H9 (cell line): ENCODE measurements around the gene ASCC3. TPM values are rescaled to one million over a fixed set of nuclear protein-coding genes. Genes with fewer than 3 reads are reported as not detected.

Source experiments
- DNase-seq: peaks from one replicate; pipeline ENCODE4 v3.0.0-alpha.2; 2017
- H2AFZ ChIP-seq: one replicate; pipeline ENCODE4 v1.6.1; 2013; ENCODE audit warnings: mild to moderate bottlenecking, low read length, control low read depth, moderate library complexity
- H2AK5ac ChIP-seq: 2 replicates; pipeline ENCODE4 v1.6.1; 2013; ENCODE audit warnings: low read length, control low read depth, mixed read lengths; ENCODE audit not compliant: insufficient read length
- H2BK120ac ChIP-seq: one replicate; pipeline ENCODE4 v1.6.1; 2013; ENCODE audit warnings: low read depth, mild to moderate bottlenecking, low read length, control low read depth, inconsistent platforms; ENCODE audit not compliant: poor library complexity, severe bottlenecking
- H2BK12ac ChIP-seq: 2 replicates; pipeline ENCODE4 v1.6.1; 2013; ENCODE audit warnings: low read length, control low read depth, mixed read lengths, low read depth; ENCODE audit not compliant: insufficient read length
- H2BK15ac ChIP-seq: 2 replicates; pipeline ENCODE4 v1.6.1; 2013; ENCODE audit warnings: low read depth, low read length, control low read depth
- H2BK20ac ChIP-seq: one replicate; pipeline ENCODE4 v1.6.1; 2013; ENCODE audit warnings: low read depth, mild to moderate bottlenecking, low read length, control low read depth, inconsistent platforms; ENCODE audit not compliant: poor library complexity, severe bottlenecking
- H2BK5ac ChIP-seq: 2 replicates; pipeline ENCODE4 v1.6.1; 2013; ENCODE audit warnings: low read length, control low read depth, mixed read lengths; ENCODE audit not compliant: insufficient read length
- H3K14ac ChIP-seq: 2 replicates; pipeline ENCODE4 v1.6.1; 2013; ENCODE audit warnings: low read length, control low read depth; ENCODE audit not compliant: insufficient read depth
- H3K18ac ChIP-seq: 2 replicates; pipeline ENCODE4 v1.6.1; 2013; ENCODE audit warnings: low read depth, mild to moderate bottlenecking, mixed read lengths, low read length, control low read depth; ENCODE audit not compliant: insufficient read length
- H3K23ac ChIP-seq: 2 replicates; pipeline ENCODE4 v1.6.1; 2013; ENCODE audit warnings: low read length, control low read depth, mixed read lengths, low read depth; ENCODE audit not compliant: insufficient read length
- H3K23me2 ChIP-seq: 2 replicates; pipeline ENCODE4 v1.6.1; 2013; ENCODE audit warnings: low read depth, mild to moderate bottlenecking, mixed read lengths, low read length, control low read depth; ENCODE audit not compliant: insufficient read length, poor library complexity, severe bottlenecking
- H3K27ac ChIP-seq: 2 replicates; pipeline ENCODE4 v1.5.1; 2013; ENCODE audit warnings: low read length, control low read depth, mixed read lengths, low read depth; ENCODE audit not compliant: insufficient read length
- H3K27me3 ChIP-seq: 2 replicates; pipeline ENCODE4 v1.6.1; 2013; ENCODE audit warnings: low read length, control low read depth, inconsistent platforms; ENCODE audit not compliant: insufficient read depth
- H3K4ac ChIP-seq: 2 replicates; pipeline ENCODE4 v1.6.1; 2013; ENCODE audit warnings: low read depth, mild to moderate bottlenecking, control low read depth, inconsistent platforms, low read length, moderate library complexity
- H3K4me1 ChIP-seq: 2 replicates; pipeline ENCODE4 v1.6.1; 2013; ENCODE audit warnings: low read length, control low read depth, inconsistent platforms; ENCODE audit not compliant: insufficient read depth
- H3K4me2 ChIP-seq: 2 replicates; pipeline ENCODE4 v1.6.1; 2013; ENCODE audit warnings: low read length, control low read depth, mixed read lengths; ENCODE audit not compliant: insufficient read length, insufficient read depth
- H3K56ac ChIP-seq: 2 replicates; pipeline ENCODE4 v1.6.1; 2013; ENCODE audit warnings: low read depth, mild to moderate bottlenecking, mixed read lengths, low read length, control low read depth; ENCODE audit not compliant: insufficient read length
- H3K79me1 ChIP-seq: 2 replicates; pipeline ENCODE4 v1.6.1; 2013; ENCODE audit warnings: low read depth, mild to moderate bottlenecking, moderate library complexity, low read length, control low read depth, inconsistent platforms; ENCODE audit not compliant: insufficient read depth, poor library complexity, severe bottlenecking
- H3K79me2 ChIP-seq: 2 replicates; pipeline ENCODE4 v1.6.1; 2013; ENCODE audit warnings: low read length, control low read depth, inconsistent platforms; ENCODE audit not compliant: insufficient read depth
- H3K9ac ChIP-seq: 2 replicates; pipeline ENCODE4 v1.6.1; 2013; ENCODE audit warnings: low read length, control low read depth, mixed read lengths; ENCODE audit not compliant: insufficient read length; ENCODE audit errors: extremely low read depth
- H3K9me3 ChIP-seq: one replicate; pipeline ENCODE4 v1.6.1; 2013; ENCODE audit warnings: low read depth, low read length, inconsistent platforms; ENCODE audit not compliant: control insufficient read depth
- H3T11ph ChIP-seq: one replicate; pipeline ENCODE4 v1.6.1; 2013; ENCODE audit warnings: mild to moderate bottlenecking, low read length, control low read depth, inconsistent platforms
- H4K20me1 ChIP-seq: one replicate; pipeline ENCODE4 v1.6.1; 2013; ENCODE audit not compliant: control insufficient read depth, insufficient read length, insufficient read depth
- H4K5ac ChIP-seq: 2 replicates; pipeline ENCODE4 v1.6.1; 2013; ENCODE audit warnings: low read depth, mild to moderate bottlenecking, mixed read lengths, low read length, control low read depth; ENCODE audit not compliant: insufficient read length
- H4K8ac ChIP-seq: replicated peaks from 2 replicates; pipeline ENCODE4 v1.6.1; 2013; ENCODE audit warnings: low read length, control low read depth, mixed read lengths, low read depth; ENCODE audit not compliant: insufficient read length
- H4K91ac ChIP-seq: 2 replicates; pipeline ENCODE4 v1.6.1; 2013; ENCODE audit warnings: low read depth, mild to moderate bottlenecking, moderate library complexity, mixed read lengths, low read length, control low read depth; ENCODE audit not compliant: insufficient read length
- H3K27ac Mint-ChIP-seq, 3 experiments: 2 replicates in 2 of 3; 3 replicates in 1 of 3; pipeline ENCODE4 v1.8.0; 2020 to 2021; ENCODE audit warnings: mixed read lengths in 3 of 3, mild to moderate bottlenecking in 1 of 3, moderate library complexity in 1 of 3
- H3K27me3 Mint-ChIP-seq: 2 replicates; pipeline ENCODE4 v1.8.0; 2021; ENCODE audit warnings: low read depth, mild to moderate bottlenecking, moderate library complexity, mixed read lengths
- H3K36me3 Mint-ChIP-seq, 3 experiments: 2 replicates in 2 of 3; 3 replicates in 1 of 3; pipeline ENCODE4 v1.8.0; 2020 to 2021; ENCODE audit warnings: low read depth in 3 of 3, mixed read lengths in 3 of 3; ENCODE audit not compliant: insufficient read depth in 1 of 3
- H3K4me1 Mint-ChIP-seq, 2 experiments: 2 replicates each; pipeline ENCODE4 v1.8.0; 2020; ENCODE audit warnings: mixed read lengths in 2 of 2
- H3K4me3 Mint-ChIP-seq, 2 experiments: 2 replicates in 1 of 2; 3 replicates in 1 of 2; pipeline ENCODE4 v1.8.0; 2020 to 2021; ENCODE audit warnings: mild to moderate bottlenecking in 2 of 2, mixed read lengths in 2 of 2, moderate library complexity in 1 of 2
- H3K9me3 Mint-ChIP-seq, 2 experiments: 2 replicates in 1 of 2; 3 replicates in 1 of 2; pipeline ENCODE4 v1.8.0; 2020; ENCODE audit warnings: mild to moderate bottlenecking in 2 of 2, mixed read lengths in 2 of 2, moderate library complexity in 1 of 2
- WGBS: extraction: QIAGEN DNeasy Blood & Tissue Kit; methylation state at CpG from one replicate; pipeline ENCODE4 v1.1.7; 2013; ENCODE audit warnings: missing lambda C conversion rate, low lambda C conversion rate, mixed read lengths; ENCODE audit not compliant: insufficient read length; ENCODE audit errors: extremely low coverage; 5-methylcytosine and 5-hydroxymethylcytosine counted together
- total RNA-seq: library from RNA; stranded (reverse); gene quantifications from 2 replicates; pipeline ENCODE4 v1.2.1, GENCODE V29; 2021
- TF ChIP-seq, protein P1 (sequence below): fragments of 200-600 bp; sonication (generic); conservative IDR thresholded peaks from 3 replicates; pipeline ENCODE4 v1.8.0; 2021; ENCODE audit warnings: antibody characterized with exemption, mild to moderate bottlenecking

ASCC3 gene
- total RNA-seq, 1 experiment from 2014 or later, result 63.8 TPM

DNA sequence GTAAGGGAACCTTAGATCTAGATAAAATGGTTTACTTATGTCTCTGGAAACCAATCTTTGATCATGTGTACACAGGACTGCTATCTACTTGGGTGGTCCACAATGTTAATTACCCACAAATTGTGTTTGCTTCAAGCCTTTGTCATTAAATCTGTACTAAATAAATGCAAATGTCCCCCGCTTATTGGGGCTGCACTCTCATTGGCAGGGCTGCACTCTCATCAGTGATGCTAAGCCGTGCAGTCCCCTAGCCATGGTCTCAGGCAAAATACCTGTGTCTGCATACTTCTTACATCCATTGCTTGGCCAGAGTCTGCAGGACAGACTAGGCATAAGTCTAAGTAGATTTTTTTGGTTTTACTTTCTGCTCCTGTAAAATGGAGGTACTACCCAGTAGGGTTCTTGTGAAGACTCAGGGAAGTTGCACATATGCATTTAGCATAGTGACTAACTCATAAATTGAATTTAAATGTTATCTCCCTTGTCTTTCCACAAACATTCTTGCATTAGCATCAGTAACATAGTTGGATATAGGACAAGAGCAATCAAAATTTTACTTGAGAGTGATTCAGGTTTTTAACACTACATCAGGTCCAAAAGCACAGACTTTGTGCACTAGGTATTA lies 117.4 kb downstream of the ASCC3 start:
- no peak overlapping the region; a peak in 1 of 7 replicates for H3K27ac Mint-ChIP-seq
- Histone ChIP-seq H2BK5ac (no peak overlapping the region), H3K4ac (no peak overlapping the region), H3K4me2 (no peak overlapping the region), H3K79me1 (no peaks in the 10 kb centered on the region), H4K5ac (no peak overlapping the region), H3K23me2 (no peaks in the 10 kb centered on the region), H2BK120ac (no peak overlapping the region), H4K8ac (no peak overlapping the region), H2AK5ac (no peak overlapping the region), H2AFZ (no peak overlapping the region), H3K79me2 (no peaks in the 10 kb centered on the region), H3K18ac (no peak overlapping the region), H3K56ac (no peak overlapping the region), H3K27ac (no peak overlapping the region), H3T11ph (no peak overlapping the region), H2BK12ac (no peak overlapping the region), H3K27me3 (no peaks in the 10 kb centered on the region), H3K23ac (no peak overlapping the region), H3K9ac (no peak overlapping the region), H4K20me1 (no peaks in the 10 kb centered on the region), H2BK15ac (no peak overlapping the region), H3K4me1 (no peaks in the 10 kb centered on the region), H2BK20ac (no peak overlapping the region), H3K14ac (no peak overlapping the region), H4K91ac (no peak overlapping the region), H3K9me3 (peaks cover 17% of the 10 kb centered on the region)
- WGBS, result no CpG with 5 or more reads among the region's 2 CpGs
- H3K9me3 Mint-ChIP-seq, result peaks cover 16 to 18% of the 10 kb centered on the region in 2 experiments
- H3K4me1 Mint-ChIP-seq, result peaks cover 9 to 13% of the 10 kb centered on the region in 2 experiments
- DNase-seq, result no peak
- no peaks in the 10 kb centered on the region for H3K27me3 Mint-ChIP-seq
- TF ChIP-seq, protein P1, sequence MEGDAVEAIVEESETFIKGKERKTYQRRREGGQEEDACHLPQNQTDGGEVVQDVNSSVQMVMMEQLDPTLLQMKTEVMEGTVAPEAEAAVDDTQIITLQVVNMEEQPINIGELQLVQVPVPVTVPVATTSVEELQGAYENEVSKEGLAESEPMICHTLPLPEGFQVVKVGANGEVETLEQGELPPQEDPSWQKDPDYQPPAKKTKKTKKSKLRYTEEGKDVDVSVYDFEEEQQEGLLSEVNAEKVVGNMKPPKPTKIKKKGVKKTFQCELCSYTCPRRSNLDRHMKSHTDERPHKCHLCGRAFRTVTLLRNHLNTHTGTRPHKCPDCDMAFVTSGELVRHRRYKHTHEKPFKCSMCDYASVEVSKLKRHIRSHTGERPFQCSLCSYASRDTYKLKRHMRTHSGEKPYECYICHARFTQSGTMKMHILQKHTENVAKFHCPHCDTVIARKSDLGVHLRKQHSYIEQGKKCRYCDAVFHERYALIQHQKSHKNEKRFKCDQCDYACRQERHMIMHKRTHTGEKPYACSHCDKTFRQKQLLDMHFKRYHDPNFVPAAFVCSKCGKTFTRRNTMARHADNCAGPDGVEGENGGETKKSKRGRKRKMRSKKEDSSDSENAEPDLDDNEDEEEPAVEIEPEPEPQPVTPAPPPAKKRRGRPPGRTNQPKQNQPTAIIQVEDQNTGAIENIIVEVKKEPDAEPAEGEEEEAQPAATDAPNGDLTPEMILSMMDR, result no peak
- H3K36me3 Mint-ChIP-seq, result peaks cover 55 to 71% (median 69%) of the 10 kb centered on the region in 3 experiments
- H3K4me3 Mint-ChIP-seq, result no peak overlapping the region
